HCT116 (cell line): ENCODE measurements around the gene DPP10. TPM values are rescaled to one million over a fixed set of nuclear protein-coding genes. Genes with fewer than 3 reads are reported as not detected.

Source experiments
- ATAC-seq: fragments of 200-7000 bp; cut with Tn5 transposase; 2 replicates; pipeline ENCODE4 v1.9.1; 2020; ENCODE audit warnings: mild to moderate bottlenecking, moderate library complexity
- BruUV-seq: library from RNA; stranded (reverse); fragments of 400-500 nt; replicated peaks from 2 replicates; lab custom pipeline; 2021; lab: Mats Ljungman, UMichigan
- CTCF ChIA-PET: fragments of 300-600 bp; sonication (Branson Sonifier 250); formaldehyde crosslinking; loops from one replicate; lab custom pipeline; 2021; ENCODE audit warnings: antibody characterized with exemption; lab: Charles Lee
- POLR2A ChIA-PET: fragments of 300-600, 350-600 bp; sonication (Branson Sonifier 250); formaldehyde crosslinking; loops from one replicate; lab custom pipeline; 2021; ENCODE audit warnings: antibody characterized with exemption; lab: Charles Lee
- RAD21 ChIA-PET, 2 experiments: fragments of 300-600 bp; sonication (Branson Sonifier 250); formaldehyde crosslinking; loops; one replicate each; lab custom pipeline; 2023; ENCODE audit warnings: low total read pairs in 2 of 2; ENCODE audit not compliant: uncharacterized antibody in 2 of 2, unreplicated experiment in 2 of 2, low non-redundant PET in 1 of 2; lab: Charles Lee
- DNase-seq: peaks from one replicate; pipeline ENCODE4 v3.0.0-alpha.2; 2010; ENCODE audit warnings: low read depth, low spot score
- H2AFZ ChIP-seq: fragments of 200-600 bp; shearing (Covaris generic), sonication (generic); 2 replicates; pipeline ENCODE4 v1.6.1; 2017; ENCODE audit warnings: low read depth, mixed run types, mixed read lengths, antibody characterized with exemption, low read length; ENCODE audit not compliant: poor library complexity, severe bottlenecking
- H3K27ac ChIP-seq: 2 replicates; pipeline ENCODE4 v1.5.1; 2012; ENCODE audit warnings: low read depth, low read length
- H3K27me3 ChIP-seq: fragments of 200-600 bp; sonication (generic); 2 replicates; pipeline ENCODE4 v1.6.1; 2016; ENCODE audit warnings: mixed run types, low read length, mixed read lengths; ENCODE audit not compliant: insufficient read depth
- H3K36me3 ChIP-seq, 2 experiments: fragments of 200-500 bp in 1 of 2; fragments of 200-600 bp in 1 of 2; sonication (Bioruptor generic) in 1 of 2; sonication (generic) in 1 of 2; 2 replicates each; pipeline versions ENCODE4 v1.5.1 to v1.6.1; 2014 to 2016; ENCODE audit warnings: low read length in 2 of 2, inconsistent platforms in 1 of 2, mixed read lengths in 1 of 2, mixed run types in 1 of 2; ENCODE audit not compliant: insufficient read depth in 2 of 2, control insufficient read depth in 1 of 2
- H3K4me1 ChIP-seq, 2 experiments: fragments of 200-600 bp in 1 of 2; sonication (generic) in 1 of 2; 2 replicates each; pipeline versions ENCODE4 v1.5.1 to v1.6.1; 2012 to 2017; ENCODE audit warnings: low read length in 2 of 2, inconsistent platforms in 1 of 2, mild to moderate bottlenecking in 1 of 2, mixed read lengths in 1 of 2, mixed run types in 1 of 2, moderate library complexity in 1 of 2; ENCODE audit not compliant: insufficient read depth in 2 of 2, control insufficient read depth in 1 of 2
- H3K4me2 ChIP-seq: fragments of 200-600 bp; sonication (generic); 2 replicates; pipeline ENCODE4 v1.6.1; 2017; ENCODE audit warnings: mixed run types, low read length, mixed read lengths
- H3K4me3 ChIP-seq, 2 experiments: fragments of 200-600 bp in 1 of 2; sonication (generic) in 1 of 2; replicated peaks in 1 of 2; 2 replicates each; pipeline ENCODE4 v1.5.1; 2011 to 2016; ENCODE audit warnings: low read length in 2 of 2, control low read depth in 1 of 2, low read depth in 1 of 2, mild to moderate bottlenecking in 1 of 2, mixed read lengths in 1 of 2, mixed run types in 1 of 2
- H3K79me2 ChIP-seq: fragments of 200-600 bp; sonication (generic); 2 replicates; pipeline ENCODE4 v1.6.1; 2017; ENCODE audit warnings: mild to moderate bottlenecking, mixed run types, low read length, moderate library complexity, mixed read lengths; ENCODE audit not compliant: insufficient read depth
- H3K9ac ChIP-seq: fragments of 200-600 bp; sonication (generic); 2 replicates; pipeline ENCODE4 v1.6.1; 2016; ENCODE audit warnings: low read length, mixed read lengths
- H3K9me2 ChIP-seq: fragments of 200-600 bp; sonication (generic), shearing (Covaris generic); 2 replicates; pipeline ENCODE4 v1.6.1; 2017; ENCODE audit warnings: mixed run types, mild to moderate bottlenecking, moderate library complexity; ENCODE audit not compliant: insufficient read depth
- H3K9me3 ChIP-seq, 2 experiments: fragments of 200-500 bp in 1 of 2; fragments of 200-600 bp in 1 of 2; sonication (Bioruptor generic) in 1 of 2; sonication (generic) in 1 of 2; 2 replicates each; pipeline ENCODE4 v1.6.1; 2014 to 2017; ENCODE audit warnings: low read length in 2 of 2, mixed read lengths in 2 of 2, inconsistent platforms in 1 of 2, low read depth in 1 of 2, mild to moderate bottlenecking in 1 of 2, mixed run types in 1 of 2, moderate library complexity in 1 of 2; ENCODE audit not compliant: control insufficient read depth in 1 of 2, insufficient read depth in 1 of 2
- H4K20me1 ChIP-seq: fragments of 200-600 bp; sonication (generic), shearing (Covaris generic); 2 replicates; pipeline ENCODE4 v1.6.1; 2017; ENCODE audit warnings: mixed run types, mild to moderate bottlenecking, moderate library complexity; ENCODE audit not compliant: insufficient read depth
- CBX3 ChIP-seq: IDR thresholded peaks from 2 replicates; pipeline ENCODE4 v1.6.1; 2012; ENCODE audit warnings: low read depth
- EGR1 ChIP-seq: IDR thresholded peaks from 2 replicates; pipeline ENCODE4 v1.6.1; 2012; ENCODE audit warnings: low read depth
- EZH2 ChIP-seq: fragments of 200-600 bp; sonication (generic); IDR thresholded peaks from 2 replicates; pipeline ENCODE4 v1.6.1; 2017; ENCODE audit warnings: antibody characterized with exemption, mixed run types
- FOSL1 ChIP-seq: IDR thresholded peaks from 2 replicates; pipeline ENCODE4 v1.6.1; 2012; ENCODE audit warnings: low read depth
- SIN3A ChIP-seq: IDR thresholded peaks from 2 replicates; pipeline ENCODE4 v1.6.1; 2012; ENCODE audit warnings: low read depth
- SP1 ChIP-seq: IDR thresholded peaks from 2 replicates; pipeline ENCODE4 v1.6.1; 2012; ENCODE audit warnings: low read depth
- YY1 ChIP-seq: IDR thresholded peaks from 2 replicates; pipeline ENCODE4 v1.6.1; 2011; ENCODE audit warnings: low read length, low read depth, moderate library complexity, mild to moderate bottlenecking; ENCODE audit not compliant: insufficient replicate concordance; ENCODE audit errors: extremely low read depth
- ZNF274 ChIP-seq: fragments of 200-500 bp; sonication (Bioruptor generic); IDR thresholded peaks from 2 replicates; pipeline ENCODE4 v1.6.1; 2014; ENCODE audit warnings: mild to moderate bottlenecking, low read depth, low read length, inconsistent platforms
- intact Hi-C: fragments of 100-400 bp; cut with micrococcal nuclease; formaldehyde crosslinking; loops from 2 replicates; pipeline ENCODE4 v1.10.0; 2022
- total RNA-seq: library from RNA; stranded (reverse); gene quantifications from one replicate; pipeline ENCODE4 v1.2.1, GENCODE V29; 2021; ENCODE audit not compliant: unreplicated experiment
- TF ChIP-seq, protein P1 (sequence below): IDR thresholded peaks from 2 replicates; pipeline ENCODE4 v1.6.1; 2012
- TF ChIP-seq, protein P2 (sequence below), 3 experiments: fragments of 200-600 bp in 1 of 3; sonication (generic) in 1 of 3; IDR thresholded peaks in 2 of 3; conservative IDR thresholded peaks in 1 of 3; 2 replicates each; pipeline ENCODE4 v1.5.1; 2012 to 2017; ENCODE audit warnings: low read depth in 2 of 3, low read length in 2 of 3, antibody characterized with exemption in 1 of 3, borderline replicate concordance in 1 of 3, control low read depth in 1 of 3, mild to moderate bottlenecking in 1 of 3, mixed read lengths in 1 of 3, mixed run types in 1 of 3, moderate library complexity in 1 of 3; ENCODE audit not compliant: insufficient read depth in 1 of 3
- TF ChIP-seq, protein P3 (sequence below): IDR thresholded peaks from 2 replicates; pipeline ENCODE4 v1.6.1; 2011; ENCODE audit warnings: mild to moderate bottlenecking, low read length, moderate library complexity; ENCODE audit not compliant: insufficient replicate concordance; ENCODE audit errors: extremely low read depth
- TF ChIP-seq, protein P4 (sequence below): IDR thresholded peaks from 2 replicates; pipeline ENCODE4 v1.6.1; 2012

DPP10 gene
- total RNA-seq, 1 experiment from 2014 or later: not detected

DNA sequence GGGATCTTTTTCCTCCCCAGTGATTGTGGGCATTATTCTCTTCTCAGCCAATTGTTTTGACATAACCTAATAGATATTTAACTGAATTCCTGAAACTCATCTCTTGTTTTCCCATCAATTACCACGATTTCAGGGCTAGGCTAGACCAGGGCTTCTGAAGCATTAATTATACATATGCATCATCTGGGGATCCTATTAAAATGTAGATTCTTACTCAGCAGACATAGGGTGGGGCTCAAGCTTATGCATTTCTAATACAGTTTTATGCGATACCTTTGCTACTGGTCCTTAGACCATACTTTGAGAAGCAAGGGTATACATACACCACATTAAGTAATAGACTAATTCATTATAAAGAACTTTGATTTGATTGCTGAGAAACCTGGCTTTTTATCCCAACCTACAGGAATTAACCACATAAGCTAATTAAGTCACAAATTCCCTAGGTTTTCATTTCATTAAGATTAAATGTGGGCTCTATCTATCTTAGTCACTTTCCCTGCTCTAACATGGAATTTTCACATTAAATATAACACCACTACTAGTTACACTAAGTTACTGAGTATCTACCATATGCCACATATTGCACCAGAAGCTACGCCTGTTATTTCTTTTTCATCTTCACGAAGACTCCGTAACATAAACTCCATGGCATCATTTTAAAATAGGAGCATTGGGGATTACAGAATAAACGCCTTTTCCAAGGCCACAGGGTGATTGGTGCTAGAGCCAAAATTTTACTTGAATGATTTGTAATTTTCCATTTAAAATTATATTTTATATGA lies 417.5 kb downstream of the DPP10 start:
- CTCF ChIA-PET: no interaction called here
- H3K4me2 ChIP-seq: no peak overlapping the region
- TF ChIP-seq YY1: no peak
- no peak for TF ChIP-seq CBX3
- no peak for TF ChIP-seq SP1
- TF ChIP-seq FOSL1: no peak
- BruUV-seq: no TSS peak
- H3K79me2 ChIP-seq: no peaks in the 10 kb centered on the region
- H2AFZ ChIP-seq: no peak overlapping the region
- RAD21 ChIA-PET: no interaction called here
- no peak overlapping the region for H3K4me3 ChIP-seq
- intact Hi-C loops: no loop called here
- peaks cover 14 to 19% of the 10 kb centered on the region in 2 experiments; a peak in 2 of 4 replicates for H3K9me3 ChIP-seq
- no peaks in the 10 kb centered on the region for H3K9me2 ChIP-seq
- no peaks in the 10 kb centered on the region for H3K36me3 ChIP-seq
- POLR2A ChIA-PET: no interaction called here
- H3K4me1 ChIP-seq: no peaks in the 10 kb centered on the region
- H4K20me1 ChIP-seq: no peaks in the 10 kb centered on the region
- no peak for DNase-seq
- no peak overlapping the region for H3K9ac ChIP-seq
- no peak overlapping the region for H3K27ac ChIP-seq
- no peak for ATAC-seq
- no peaks in the 10 kb centered on the region for H3K27me3 ChIP-seq

DNA sequence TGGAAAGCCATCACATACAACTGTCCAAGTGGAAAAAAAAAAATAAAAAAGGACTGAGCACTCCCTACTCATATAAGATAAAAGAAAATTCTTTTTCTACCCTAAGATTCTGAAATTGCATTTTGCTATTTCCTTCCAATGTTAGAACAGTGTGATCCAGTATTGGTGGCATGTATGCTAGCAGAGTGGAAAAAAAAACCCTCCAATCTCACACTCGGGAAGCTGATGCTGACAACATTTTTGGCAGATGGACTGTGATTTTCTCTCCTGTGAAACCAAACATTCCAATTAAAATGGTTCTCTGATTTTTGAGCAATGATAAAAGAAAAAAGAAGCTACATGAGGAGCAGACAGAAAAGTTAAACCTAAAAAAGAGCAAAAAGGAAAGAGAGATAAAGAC lies 419.8 kb downstream of the DPP10 start:
- no peaks in the 10 kb centered on the region for H3K4me1 ChIP-seq
- RAD21 ChIA-PET: no interaction called here
- no peak overlapping the region for H3K4me2 ChIP-seq
- no peaks in the 10 kb centered on the region for H4K20me1 ChIP-seq
- intact Hi-C loops: no loop called here
- no peaks in the 10 kb centered on the region for H3K9me2 ChIP-seq
- H3K9me3 ChIP-seq: peaks cover 14 to 18% of the 10 kb centered on the region in 2 experiments; a peak in 2 of 4 replicates
- H3K4me3 ChIP-seq: no peak overlapping the region
- H3K79me2 ChIP-seq: no peaks in the 10 kb centered on the region
- ATAC-seq (no peak), DNase-seq (no peak)
- no peak overlapping the region for H3K9ac ChIP-seq
- no peaks in the 10 kb centered on the region for H3K27me3 ChIP-seq
- no peaks in the 10 kb centered on the region for H3K36me3 ChIP-seq
- H2AFZ ChIP-seq: no peak overlapping the region
- no peak overlapping the region for H3K27ac ChIP-seq
- CTCF ChIA-PET: no interaction called here
- POLR2A ChIA-PET: no interaction called here
- TF ChIP-seq EZH2: no peak
- TF ChIP-seq, protein P1, sequence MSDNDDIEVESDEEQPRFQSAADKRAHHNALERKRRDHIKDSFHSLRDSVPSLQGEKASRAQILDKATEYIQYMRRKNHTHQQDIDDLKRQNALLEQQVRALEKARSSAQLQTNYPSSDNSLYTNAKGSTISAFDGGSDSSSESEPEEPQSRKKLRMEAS: no peak
- no peak for TF ChIP-seq ZNF274
- TF ChIP-seq EGR1: no peak
- TF ChIP-seq, protein P2, sequence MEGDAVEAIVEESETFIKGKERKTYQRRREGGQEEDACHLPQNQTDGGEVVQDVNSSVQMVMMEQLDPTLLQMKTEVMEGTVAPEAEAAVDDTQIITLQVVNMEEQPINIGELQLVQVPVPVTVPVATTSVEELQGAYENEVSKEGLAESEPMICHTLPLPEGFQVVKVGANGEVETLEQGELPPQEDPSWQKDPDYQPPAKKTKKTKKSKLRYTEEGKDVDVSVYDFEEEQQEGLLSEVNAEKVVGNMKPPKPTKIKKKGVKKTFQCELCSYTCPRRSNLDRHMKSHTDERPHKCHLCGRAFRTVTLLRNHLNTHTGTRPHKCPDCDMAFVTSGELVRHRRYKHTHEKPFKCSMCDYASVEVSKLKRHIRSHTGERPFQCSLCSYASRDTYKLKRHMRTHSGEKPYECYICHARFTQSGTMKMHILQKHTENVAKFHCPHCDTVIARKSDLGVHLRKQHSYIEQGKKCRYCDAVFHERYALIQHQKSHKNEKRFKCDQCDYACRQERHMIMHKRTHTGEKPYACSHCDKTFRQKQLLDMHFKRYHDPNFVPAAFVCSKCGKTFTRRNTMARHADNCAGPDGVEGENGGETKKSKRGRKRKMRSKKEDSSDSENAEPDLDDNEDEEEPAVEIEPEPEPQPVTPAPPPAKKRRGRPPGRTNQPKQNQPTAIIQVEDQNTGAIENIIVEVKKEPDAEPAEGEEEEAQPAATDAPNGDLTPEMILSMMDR (IDR thresholded peaks at IDR 0.05 in 2 of 3, conservative IDR thresholded peaks at IDR 0.05 in 1 of 3; ENCODE audit: borderline replicate concordance in 1 of 3, insufficient read depth in 1 of 3, low read depth in 2 of 3, low read length in 2 of 3): no peak
- TF ChIP-seq SP1: no peak
- TF ChIP-seq FOSL1: no peak
- no peak for TF ChIP-seq SIN3A
- TF ChIP-seq, protein P3, sequence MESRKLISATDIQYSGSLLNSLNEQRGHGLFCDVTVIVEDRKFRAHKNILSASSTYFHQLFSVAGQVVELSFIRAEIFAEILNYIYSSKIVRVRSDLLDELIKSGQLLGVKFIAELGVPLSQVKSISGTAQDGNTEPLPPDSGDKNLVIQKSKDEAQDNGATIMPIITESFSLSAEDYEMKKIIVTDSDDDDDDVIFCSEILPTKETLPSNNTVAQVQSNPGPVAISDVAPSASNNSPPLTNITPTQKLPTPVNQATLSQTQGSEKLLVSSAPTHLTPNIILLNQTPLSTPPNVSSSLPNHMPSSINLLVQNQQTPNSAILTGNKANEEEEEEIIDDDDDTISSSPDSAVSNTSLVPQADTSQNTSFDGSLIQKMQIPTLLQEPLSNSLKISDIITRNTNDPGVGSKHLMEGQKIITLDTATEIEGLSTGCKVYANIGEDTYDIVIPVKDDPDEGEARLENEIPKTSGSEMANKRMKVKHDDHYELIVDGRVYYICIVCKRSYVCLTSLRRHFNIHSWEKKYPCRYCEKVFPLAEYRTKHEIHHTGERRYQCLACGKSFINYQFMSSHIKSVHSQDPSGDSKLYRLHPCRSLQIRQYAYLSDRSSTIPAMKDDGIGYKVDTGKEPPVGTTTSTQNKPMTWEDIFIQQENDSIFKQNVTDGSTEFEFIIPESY: no peak
- TF ChIP-seq, protein P4, sequence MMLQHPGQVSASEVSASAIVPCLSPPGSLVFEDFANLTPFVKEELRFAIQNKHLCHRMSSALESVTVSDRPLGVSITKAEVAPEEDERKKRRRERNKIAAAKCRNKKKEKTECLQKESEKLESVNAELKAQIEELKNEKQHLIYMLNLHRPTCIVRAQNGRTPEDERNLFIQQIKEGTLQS: no peak
- BruUV-seq: no TSS peak
